ENCODE measurements around the gene ZNF444.

DNA sequence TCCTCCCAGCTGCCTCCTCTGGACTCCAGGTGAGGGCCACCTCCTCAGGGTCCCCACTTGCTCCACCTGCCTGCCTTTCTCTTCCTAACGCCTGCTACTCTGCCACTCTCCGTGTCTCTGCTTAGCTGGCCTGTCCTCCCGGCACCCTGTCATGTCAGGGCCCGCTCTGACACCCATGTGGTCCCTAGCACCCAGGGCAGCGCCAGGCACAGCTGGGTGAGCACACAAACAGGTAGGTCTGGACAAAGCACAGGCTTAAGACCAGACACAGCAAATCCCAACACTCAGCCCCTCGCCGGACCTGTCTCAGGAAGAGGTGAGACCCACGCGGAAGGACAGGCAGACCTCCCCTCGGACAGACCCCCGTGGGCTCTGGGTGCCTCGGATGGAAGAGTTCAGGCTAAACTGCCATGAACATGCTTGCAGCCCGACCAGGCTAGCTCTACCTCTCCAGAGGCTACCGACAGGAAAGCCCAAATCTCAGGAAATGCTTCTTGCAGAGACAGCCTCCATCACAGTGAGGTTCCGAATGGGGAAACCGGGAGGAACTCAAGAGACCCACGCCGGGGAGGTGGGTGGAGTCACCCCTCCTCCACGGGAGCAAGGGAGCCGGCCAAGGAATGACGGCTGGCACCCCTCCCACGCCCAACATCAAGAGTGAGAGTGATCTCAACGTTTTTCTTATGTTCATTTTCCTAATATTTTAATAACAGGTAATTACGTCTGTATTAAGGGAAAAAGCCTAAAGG lies 32.5 kb upstream of the ZNF444 start:
- no peak for TF ChIP-seq EP300 (IDR thresholded peaks at IDR 0.05)
- TF ChIP-seq, protein P1, sequence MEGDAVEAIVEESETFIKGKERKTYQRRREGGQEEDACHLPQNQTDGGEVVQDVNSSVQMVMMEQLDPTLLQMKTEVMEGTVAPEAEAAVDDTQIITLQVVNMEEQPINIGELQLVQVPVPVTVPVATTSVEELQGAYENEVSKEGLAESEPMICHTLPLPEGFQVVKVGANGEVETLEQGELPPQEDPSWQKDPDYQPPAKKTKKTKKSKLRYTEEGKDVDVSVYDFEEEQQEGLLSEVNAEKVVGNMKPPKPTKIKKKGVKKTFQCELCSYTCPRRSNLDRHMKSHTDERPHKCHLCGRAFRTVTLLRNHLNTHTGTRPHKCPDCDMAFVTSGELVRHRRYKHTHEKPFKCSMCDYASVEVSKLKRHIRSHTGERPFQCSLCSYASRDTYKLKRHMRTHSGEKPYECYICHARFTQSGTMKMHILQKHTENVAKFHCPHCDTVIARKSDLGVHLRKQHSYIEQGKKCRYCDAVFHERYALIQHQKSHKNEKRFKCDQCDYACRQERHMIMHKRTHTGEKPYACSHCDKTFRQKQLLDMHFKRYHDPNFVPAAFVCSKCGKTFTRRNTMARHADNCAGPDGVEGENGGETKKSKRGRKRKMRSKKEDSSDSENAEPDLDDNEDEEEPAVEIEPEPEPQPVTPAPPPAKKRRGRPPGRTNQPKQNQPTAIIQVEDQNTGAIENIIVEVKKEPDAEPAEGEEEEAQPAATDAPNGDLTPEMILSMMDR (IDR thresholded peaks at IDR 0.05), result no peak
- no peak for TF ChIP-seq POLR2A (IDR thresholded peaks at IDR 0.05)

All from tibial nerve (tissue), 4 donors.